Psoas muscle (tissue), 8 donors: ENCODE data around the gene OSTM1. TPM values are rescaled to one million over a fixed set of nuclear protein-coding genes. Genes with fewer than 3 reads are reported as not detected.

ENCODE experiments used
- ATAC-seq, 4 donors: fragments of 200-7000 bp; cut with Tn5 transposase; one replicate each; pipeline ENCODE4 v1.9.1; 2020; ENCODE audit warnings: moderate library complexity in 3 of 4, mild to moderate bottlenecking in 2 of 4
- DNase-seq, 2 donors: peaks; one replicate each; pipeline ENCODE4 v3.0.0-alpha.2; 2020
- H3K27ac ChIP-seq: fragments of 200-600 bp; one replicate; pipeline ENCODE4 v1.8.0; 2022
- H3K27me3 ChIP-seq, 3 donors: fragments of 200-600 bp in 1 of 3; one replicate each; pipeline versions ENCODE4 v1.6.1 to v1.8.0; 2013 to 2022; ENCODE audit warnings: low read length in 2 of 3, mild to moderate bottlenecking in 2 of 3, moderate library complexity in 1 of 3; ENCODE audit not compliant: insufficient read depth in 3 of 3
- H3K36me3 ChIP-seq, 2 donors: fragments of 200-600 bp in 1 of 2; one replicate each; pipeline versions ENCODE4 v1.6.1 to v1.8.0; 2013 to 2022; ENCODE audit warnings: low read depth in 1 of 2, mild to moderate bottlenecking in 1 of 2, moderate library complexity in 1 of 2; ENCODE audit not compliant: insufficient read depth in 1 of 2
- H3K4me1 ChIP-seq: fragments of 200-600 bp; one replicate; pipeline ENCODE4 v1.8.0; 2022
- H3K4me3 ChIP-seq: fragments of 200-600 bp; one replicate; pipeline ENCODE4 v1.8.0; 2022; ENCODE audit warnings: mild to moderate bottlenecking
- H3K9me3 ChIP-seq: fragments of 200-600 bp; one replicate; pipeline ENCODE4 v1.8.0; 2022
- CTCF ChIP-seq: fragments of 200-600 bp; IDR thresholded peaks from one replicate; pipeline ENCODE4 v1.8.0; 2022; ENCODE audit warnings: antibody characterized with exemption
- WGBS, 3 donors: extraction: QIAGEN DNeasy Blood & Tissue Kit; methylation state at CpG; one replicate each; pipeline versions ENCODE4 v1.1.6 to v1.1.7; 2013; 5-methylcytosine and 5-hydroxymethylcytosine counted together
- intact Hi-C, 2 donors: fragments of 100-400 bp; cut with DNase I; formaldehyde crosslinking; loops; one replicate each; pipeline versions ENCODE4 v1.11.0 to v1.14.2; 2022
- polyA plus RNA-seq, 3 donors: library from polyadenylated mRNA; stranded (reverse); fragments of 200-250 nt; gene quantifications; one replicate each; pipeline ENCODE4 v1.2.3, GENCODE V29; 2013
- total RNA-seq, 4 donors: library from RNA; stranded (reverse); fragmentation: NEBNext Ultra II Directional in 2 of 4; extraction: Animal tissue kit (Norgen Biotek cat#: 25700) in 2 of 4; gene quantifications; one replicate each; pipeline versions ENCODE4 v1.2.1 to v1.2.4, GENCODE V29; 2021 to 2023
- donor health status: healthy with polysubstance abuse.
- donor health status: DM: no; HTN: no; CAD: no; lungs with moderate emphysema.
- donor health status: Bipolar disorder and iron deficiency.
- donor health status: healthy.
- donor health status: DM: yes; HTN: yes; CAD: no.
- donor health status: DM: no; HTN: no; CAD: no.
- donor health status: DM: no; HTN: no; CAD: no.
- donor health status: DM: yes; HTN: yes; CAD: no.

The OSTM1 gene
- total and polyA plus RNA-seq, 7 donors: 15.6 to 29.8 (median 23.0) TPM

- 88 to 94% (median 90%) methylated on average over 3 of the region's 3 CpGs for WGBS, 3 donors
- Histone ChIP-seq H3K36me3 (peaks cover 3 to 18% of the 10 kb centered on the region in 2 donors), H3K4me3 (no peak overlapping the region), H3K27ac (no peak overlapping the region), H3K4me1 (no peaks in the 10 kb centered on the region), H3K9me3 (no peaks in the 10 kb centered on the region), H3K27me3 (no peaks in the 10 kb centered on the region)
- intact Hi-C loops: no loop called here
- no peak for ATAC-seq
- DNase-seq: no peak
- no peak for TF ChIP-seq CTCF
Measured at GRCh38 chr6:108068182-108068581, 6.4 kb downstream of the OSTM1 start.

- ATAC-seq (no peak), DNase-seq (no peak)
- intact Hi-C loops: no loop called here
- TF ChIP-seq CTCF: no peak
- peaks cover 0 to 51% of the 10 kb centered on the region in 2 donors for H3K36me3 ChIP-seq
- no peaks in the 10 kb centered on the region for H3K27me3 ChIP-seq
- H3K4me1 ChIP-seq: no peaks in the 10 kb centered on the region
- H3K9me3 ChIP-seq: no peaks in the 10 kb centered on the region
- 94 to 98% (median 95%) methylated on average over 2 of the region's 2 CpGs for WGBS, 3 donors
- H3K27ac ChIP-seq: no peak overlapping the region
- no peak overlapping the region for H3K4me3 ChIP-seq
Measured at GRCh38 chr6:108052706-108053105, 21.8 kb downstream of the OSTM1 start.

- Histone ChIP-seq H3K4me3 (no peak overlapping the region), H3K27me3 (no peaks in the 10 kb centered on the region), H3K27ac (no peak overlapping the region), H3K9me3 (no peaks in the 10 kb centered on the region), H3K4me1 (no peaks in the 10 kb centered on the region), H3K36me3 (peaks cover 0 to 53% of the 10 kb centered on the region in 2 donors)
- DNase-seq: no peak
- intact Hi-C loops: no loop called here
- ATAC-seq: no peak
- no peak for TF ChIP-seq CTCF
Measured at GRCh38 chr6:108051481-108051880, 23.1 kb downstream of the OSTM1 start.

- Histone ChIP-seq H3K4me1 (no peaks in the 10 kb centered on the region), H3K36me3 (peaks cover 3 to 68% of the 10 kb centered on the region in 2 donors), H3K27me3 (no peaks in the 10 kb centered on the region), H3K9me3 (no peaks in the 10 kb centered on the region), H3K4me3 (no peak overlapping the region), H3K27ac (no peak overlapping the region)
- intact Hi-C loops: no loop called here
- no peak for ATAC-seq
- WGBS, 3 donors: 93 to 96% (median 95%) methylated on average over 6 to 8 of the region's 8 CpGs
- DNase-seq: no peak
- no peak for TF ChIP-seq CTCF
Measured at GRCh38 chr6:108039681-108040080, 34.9 kb downstream of the OSTM1 start.

- ATAC-seq: no peak
Measured at GRCh38 chr6:108036884-108037283, 37.7 kb downstream of the OSTM1 start.

More at GRCh38 chr6:108036884-108037283, 37.7 kb downstream of the OSTM1 start:
- no peak for TF ChIP-seq CTCF
- no peaks in the 10 kb centered on the region for H3K27me3 ChIP-seq
- H3K27ac ChIP-seq: no peak overlapping the region
- H3K36me3 ChIP-seq: peaks cover 3 to 41% of the 10 kb centered on the region in 2 donors
- intact Hi-C loops: no loop called here
- no peak overlapping the region for H3K4me3 ChIP-seq
- no peak for DNase-seq
- 70 to 73% (median 73%) methylated on average over 4 of the region's 4 CpGs for WGBS, 3 donors
- H3K4me1 ChIP-seq: no peaks in the 10 kb centered on the region
- H3K9me3 ChIP-seq: no peaks in the 10 kb centered on the region
